Measurements from ENCODE around the gene TEX2. TPM values are rescaled to one million over a fixed set of nuclear protein-coding genes. Genes with fewer than 3 reads are reported as not detected.

Gene TEX2
- polyA plus RNA-seq, 1 donor (not counting 4 experiments of a cell fraction or from before 2014, with no cell fraction given), result 44.4 TPM

GRCh38 chr17:64176556-64176955 is 86.5 kb downstream of the TEX2 start:
- Histone ChIP-seq H3K4me2 (ENCODE audit: control insufficient read depth, extremely low read depth, insufficient read depth, low read depth, low read length) (no peak overlapping the region), H3K36me3 (ENCODE audit: control insufficient read depth in 2 of 2, extremely low read depth in 1 of 2, insufficient read depth in 2 of 2, low read length in 2 of 2) (peaks cover 22 to 28% of the 10 kb centered on the region in 2 experiments), H3K4me1 (ENCODE audit: control insufficient read depth, extremely low read depth, insufficient read depth, low read length) (peaks cover under 1% of the 10 kb centered on the region), H3K9ac (ENCODE audit: control insufficient read depth, extremely low read depth, insufficient read depth, low read length) (no peak overlapping the region), H3K9me3 (ENCODE audit: control insufficient read depth, low read depth, low read length) (no peaks in the 10 kb centered on the region), H3K27ac (ENCODE audit: control insufficient read depth, insufficient read depth, low read length) (no peak overlapping the region), H2AFZ (ENCODE audit: control insufficient read depth, low read length) (no peak overlapping the region), H3K79me2 (ENCODE audit: control insufficient read depth, insufficient read depth, low read length) (no peaks in the 10 kb centered on the region), H4K20me1 (ENCODE audit: control insufficient read depth, extremely low read depth, insufficient read depth, low read length) (no peaks in the 10 kb centered on the region), H3K27me3 (ENCODE audit: control insufficient read depth, extremely low read depth, insufficient read depth, low read length) (no peaks in the 10 kb centered on the region), H3K4me3 (ENCODE audit: control insufficient read depth in 2 of 3, extremely low read depth in 1 of 3, insufficient read depth in 2 of 3, low read depth in 1 of 3, low read length in 3 of 3) (no peak overlapping the region), H3K9me1 (ENCODE audit: control insufficient read depth, extremely low read depth, insufficient read depth, low read length) (no peaks in the 10 kb centered on the region)
- dilution Hi-C loops (cut with MboI; ENCODE audit: extremely low pct_ligation_motif_present, low sequenced_read_pairs), result no loop called here
- no peak for FAIRE-seq
- no peak for TF ChIP-seq CTCF (optimal IDR thresholded peaks at IDR 0.05 in 1 of 3, IDR thresholded peaks at IDR 0.05 in 1 of 3, conservative IDR thresholded peaks at IDR 0.05 in 1 of 3; ENCODE audit: extremely low read depth in 1 of 3, insufficient read depth in 2 of 3, low read length in 3 of 3)
- no peak for TF ChIP-seq EZH2 (IDR thresholded peaks at IDR 0.05; ENCODE audit: low read length)
- no peak for DNase-seq (ENCODE audit: low read depth, low spot score)

DNA sequence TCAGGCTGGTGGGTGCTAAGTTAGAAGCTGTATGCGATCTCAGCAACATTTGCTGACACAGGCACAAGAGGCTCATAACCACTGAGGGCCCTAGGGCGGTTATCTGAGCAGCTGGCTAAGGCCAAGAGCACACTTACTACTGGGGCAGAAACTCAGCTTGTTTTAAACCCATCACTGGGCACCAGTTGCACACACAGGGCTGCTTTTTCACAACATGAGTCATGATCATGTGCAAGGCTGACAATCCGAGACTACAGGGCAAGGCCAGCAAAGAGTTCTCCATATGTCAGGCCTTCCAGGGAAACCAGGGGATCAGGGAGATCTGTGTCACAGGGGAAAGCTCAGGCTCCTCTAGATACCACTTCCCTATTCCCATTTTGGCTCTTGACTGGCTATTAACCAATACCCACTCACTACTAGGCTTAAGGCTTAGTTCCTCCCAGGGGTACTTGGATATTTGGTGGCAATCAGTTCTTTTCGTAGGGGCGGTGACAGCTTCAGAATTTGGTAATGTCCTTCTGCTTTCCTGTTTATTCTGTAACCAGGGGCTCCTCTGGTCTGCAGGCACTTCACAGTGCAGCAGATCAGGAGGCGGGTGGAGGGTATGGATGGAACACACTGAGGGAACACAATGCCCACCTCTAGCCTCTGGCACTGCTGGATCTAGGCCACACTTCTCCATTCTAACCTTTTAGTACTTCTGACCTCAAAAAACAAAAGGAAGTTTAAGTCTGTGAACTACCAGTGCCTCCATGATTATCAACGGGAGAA is 88.2 kb downstream of the TEX2 start:
- Histone ChIP-seq H3K9me3 (ENCODE audit: control insufficient read depth, low read depth, low read length) (no peaks in the 10 kb centered on the region), H3K27me3 (ENCODE audit: control insufficient read depth, extremely low read depth, insufficient read depth, low read length) (no peaks in the 10 kb centered on the region), H3K4me2 (ENCODE audit: control insufficient read depth, extremely low read depth, insufficient read depth, low read depth, low read length) (no peak overlapping the region), H3K9me1 (ENCODE audit: control insufficient read depth, extremely low read depth, insufficient read depth, low read length) (no peaks in the 10 kb centered on the region), H4K20me1 (ENCODE audit: control insufficient read depth, extremely low read depth, insufficient read depth, low read length) (no peaks in the 10 kb centered on the region), H3K36me3 (ENCODE audit: control insufficient read depth in 2 of 2, extremely low read depth in 1 of 2, insufficient read depth in 2 of 2, low read length in 2 of 2) (peaks cover 20 to 35% of the 10 kb centered on the region in 2 experiments), H2AFZ (ENCODE audit: control insufficient read depth, low read length) (no peak overlapping the region), H3K27ac (ENCODE audit: control insufficient read depth, insufficient read depth, low read length) (no peak overlapping the region), H3K9ac (ENCODE audit: control insufficient read depth, extremely low read depth, insufficient read depth, low read length) (no peak overlapping the region), H3K4me3 (ENCODE audit: control insufficient read depth in 2 of 3, extremely low read depth in 1 of 3, insufficient read depth in 2 of 3, low read depth in 1 of 3, low read length in 3 of 3) (no peak overlapping the region), H3K79me2 (ENCODE audit: control insufficient read depth, insufficient read depth, low read length) (no peaks in the 10 kb centered on the region), H3K4me1 (ENCODE audit: control insufficient read depth, extremely low read depth, insufficient read depth, low read length) (peaks cover 10% of the 10 kb centered on the region)
- dilution Hi-C loops (cut with MboI; ENCODE audit: extremely low pct_ligation_motif_present, low sequenced_read_pairs), result no loop called here
- FAIRE-seq (no peak), DNase-seq (ENCODE audit: low read depth, low spot score) (no peak)
- no peak for TF ChIP-seq EZH2 (IDR thresholded peaks at IDR 0.05; ENCODE audit: low read length)
- TF ChIP-seq CTCF (optimal IDR thresholded peaks at IDR 0.05 in 1 of 3, IDR thresholded peaks at IDR 0.05 in 1 of 3, conservative IDR thresholded peaks at IDR 0.05 in 1 of 3; ENCODE audit: extremely low read depth in 1 of 3, insufficient read depth in 2 of 3, low read length in 3 of 3), result no peak

Measured in keratinocyte (primary cell).